GM21423 (cell line): ENCODE results near the gene CPHXL2.

Source experiments
- ATAC-seq: cut with Tn5 transposase; IDR thresholded peaks from one replicate; pipeline ENCODE4 v1.9.1; 2021; ENCODE audit warnings: mild to moderate bottlenecking, moderate library complexity; ENCODE audit not compliant: unreplicated experiment

The CPHXL2 gene

DNA sequence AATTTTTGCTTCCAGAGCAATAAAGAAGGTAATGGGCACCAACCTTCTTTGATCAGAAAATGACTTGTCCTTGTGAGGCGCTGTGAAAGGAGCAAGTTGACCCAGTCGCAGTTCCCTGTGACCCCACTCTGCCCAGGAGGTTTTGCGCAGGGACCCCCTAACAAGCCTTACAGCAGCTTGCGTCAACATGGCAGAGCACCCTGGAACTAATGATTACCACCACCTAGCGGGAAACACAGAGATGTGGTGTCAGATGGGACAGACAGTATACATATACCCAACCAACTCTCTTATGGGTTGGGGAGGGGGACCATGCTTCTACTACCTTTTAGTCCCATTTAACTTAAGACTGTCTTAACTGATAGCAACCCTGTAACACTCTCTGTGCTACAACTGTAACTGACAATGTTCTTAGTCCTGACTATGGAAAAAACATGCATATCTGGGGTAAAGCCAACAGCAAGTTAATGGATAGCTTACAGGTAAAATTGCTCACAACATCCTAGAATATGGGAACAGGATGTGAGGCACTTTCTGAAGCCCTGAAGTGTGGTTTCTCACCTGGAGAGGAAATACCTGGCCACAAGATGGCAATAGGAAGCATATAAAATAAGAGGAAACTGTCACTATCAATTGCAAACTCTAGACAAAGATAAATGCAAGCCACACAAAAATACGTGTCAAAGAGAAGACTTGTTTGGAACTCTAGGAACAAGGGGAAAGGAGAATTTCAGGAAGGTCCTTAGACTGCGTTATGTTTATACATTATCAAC lies 32.4 kb downstream of the CPHXL2 start:
- ATAC-seq: no peak

DNA sequence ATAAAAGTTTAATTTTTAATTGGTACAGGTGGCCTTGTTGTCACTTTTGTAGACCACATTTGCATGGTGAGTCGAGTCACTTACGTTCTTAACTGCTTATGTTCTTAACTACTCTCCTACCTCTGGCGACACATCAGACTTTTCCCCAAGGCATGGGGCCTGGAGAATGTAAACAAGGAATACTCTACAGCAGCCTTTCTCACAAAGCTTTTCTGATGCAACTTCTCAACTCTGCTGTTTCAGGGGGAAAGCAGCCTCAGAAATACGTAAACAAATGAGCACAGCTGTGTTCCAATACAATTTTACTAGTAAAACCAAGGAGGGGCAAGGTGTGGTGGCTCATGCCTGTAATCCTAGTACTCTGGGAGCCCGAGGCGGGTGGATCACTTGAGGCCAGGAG lies 36.2 kb downstream of the CPHXL2 start:
- no peak for ATAC-seq

DNA sequence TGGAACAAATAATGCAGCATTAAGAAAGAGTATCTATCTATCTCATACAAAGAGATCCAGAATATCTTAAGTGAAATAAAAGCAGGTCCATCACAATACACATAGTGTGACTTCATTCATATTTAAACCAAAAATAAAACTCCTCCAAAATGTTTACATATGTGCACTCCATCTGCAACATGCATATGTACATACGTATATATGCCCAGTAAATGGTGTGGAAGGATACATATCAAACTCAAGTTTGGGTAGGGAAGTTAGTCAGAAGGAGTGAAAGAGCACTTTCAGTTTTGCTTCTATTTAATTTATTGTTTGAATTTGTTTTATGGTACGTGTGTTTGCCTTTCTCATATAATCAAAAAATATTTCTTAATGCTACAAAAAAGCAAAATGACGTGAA lies 41.8 kb downstream of the CPHXL2 start:
- ATAC-seq: no peak

DNA sequence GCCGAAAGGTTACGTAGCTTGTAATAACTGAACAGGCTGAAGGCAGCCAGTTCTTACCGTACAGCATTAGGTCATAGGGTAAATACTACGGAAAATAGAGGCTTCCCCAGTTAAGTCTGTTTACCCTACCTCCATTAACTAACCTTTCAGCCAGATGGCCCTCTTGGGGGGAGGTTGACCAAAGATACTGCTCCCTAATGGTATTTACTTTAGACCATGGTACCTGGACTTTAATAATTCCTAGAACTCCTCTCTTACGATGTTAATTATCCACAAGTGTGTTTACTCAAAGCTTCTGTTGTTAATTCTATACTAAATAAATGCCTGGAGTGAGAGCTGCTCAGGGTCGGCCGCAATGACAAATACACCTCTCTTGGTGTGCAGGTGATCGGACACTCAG lies 44.0 kb downstream of the CPHXL2 start:
- no peak for ATAC-seq

DNA sequence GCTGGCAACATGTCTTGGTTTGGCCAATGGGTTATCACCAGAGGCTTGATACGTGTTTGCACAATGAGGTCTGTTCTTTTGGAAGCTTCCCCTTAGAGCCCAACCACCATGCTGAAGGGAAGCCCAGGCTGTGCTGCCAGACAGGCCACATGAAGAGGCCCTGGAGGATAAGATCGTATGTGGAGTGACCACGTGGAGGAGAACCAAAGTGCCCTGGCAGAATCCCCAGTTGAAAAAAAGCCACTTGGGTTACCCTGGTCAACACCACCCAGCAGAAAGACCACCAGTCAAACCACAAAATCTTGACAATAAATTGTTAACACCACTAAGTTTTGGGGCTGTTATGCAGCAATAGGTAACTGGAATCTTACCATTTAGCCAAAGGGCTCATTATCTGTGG lies 46.8 kb downstream of the CPHXL2 start:
- no peak for ATAC-seq

DNA sequence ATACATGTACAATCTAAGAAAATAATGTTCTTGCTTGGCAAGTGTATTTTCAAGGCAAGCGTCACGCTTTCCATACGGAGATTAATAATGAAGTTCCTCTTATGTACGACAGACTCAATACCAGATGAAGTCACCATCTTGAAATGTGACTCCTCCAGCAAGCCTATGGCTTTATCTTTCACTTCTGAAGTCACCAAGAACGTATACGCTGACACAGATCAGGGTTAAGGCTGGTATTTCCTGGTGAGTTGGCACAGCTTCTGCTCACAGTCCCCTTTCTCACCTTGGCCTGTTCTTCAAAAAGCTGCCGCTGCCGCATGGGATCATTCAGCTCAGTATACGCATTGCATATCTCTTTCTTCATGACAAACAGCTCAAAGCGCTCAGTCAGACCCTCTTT lies 47.7 kb downstream of the CPHXL2 start:
- ATAC-seq: no peak

DNA sequence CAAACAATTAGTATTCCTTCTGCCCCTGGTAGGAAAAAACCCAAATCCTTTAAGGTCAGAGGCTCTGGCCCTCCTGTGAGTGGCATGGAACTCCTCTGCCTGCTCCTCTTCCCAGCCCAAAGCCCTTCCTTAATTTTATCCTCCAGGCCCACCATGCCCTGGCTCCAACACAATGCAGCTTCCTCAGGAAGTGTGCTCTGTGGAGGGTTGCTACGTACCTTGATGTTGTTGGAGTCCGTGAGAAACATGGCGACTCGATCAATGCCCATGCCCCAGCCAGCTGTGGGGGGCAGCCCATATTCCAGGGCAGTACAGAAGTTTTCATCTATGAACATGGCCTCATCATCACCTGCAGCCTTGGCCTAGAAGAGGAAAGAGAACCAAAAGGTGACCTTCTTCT lies 48.5 kb downstream of the CPHXL2 start:
- ATAC-seq: no peak

DNA sequence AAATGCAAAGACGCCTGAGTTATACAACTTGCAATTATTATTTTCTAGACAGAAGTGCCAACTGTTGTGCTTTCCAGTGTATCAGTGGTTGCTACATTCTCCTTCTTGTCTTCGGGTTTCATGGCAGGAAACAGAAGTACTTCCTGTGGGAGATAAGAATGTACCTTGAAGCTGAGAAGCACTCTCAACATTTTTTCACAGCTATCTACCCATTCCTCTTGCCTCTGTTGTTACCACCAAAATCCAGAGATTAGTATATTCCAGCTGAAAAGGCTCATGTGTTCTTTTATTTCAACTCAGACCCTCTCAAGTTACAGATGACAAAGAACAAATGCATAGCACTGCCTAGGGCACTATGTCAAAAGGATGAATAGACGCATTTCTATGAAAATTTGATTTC lies 49.0 kb downstream of the CPHXL2 start:
- ATAC-seq: no peak

DNA sequence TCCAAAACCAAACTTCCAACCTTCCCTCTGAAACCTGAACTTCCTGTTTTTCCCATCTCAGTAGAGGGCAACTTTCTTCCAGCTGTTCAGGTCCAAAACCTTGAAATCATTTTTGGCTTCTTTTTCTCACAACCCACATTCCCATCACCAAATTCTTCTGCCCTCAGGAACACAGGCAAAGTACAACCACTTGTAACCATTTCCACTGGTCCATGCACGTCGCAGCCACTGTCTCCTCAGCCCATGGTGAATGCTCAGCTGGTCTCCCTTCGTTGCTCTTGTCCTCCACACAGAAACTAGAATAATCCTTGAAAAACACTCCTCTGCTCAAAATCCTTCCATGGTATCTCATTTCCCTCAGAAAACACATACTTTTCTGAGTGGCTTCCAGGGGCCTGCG lies 50.0 kb downstream of the CPHXL2 start:
- no peak for ATAC-seq

DNA sequence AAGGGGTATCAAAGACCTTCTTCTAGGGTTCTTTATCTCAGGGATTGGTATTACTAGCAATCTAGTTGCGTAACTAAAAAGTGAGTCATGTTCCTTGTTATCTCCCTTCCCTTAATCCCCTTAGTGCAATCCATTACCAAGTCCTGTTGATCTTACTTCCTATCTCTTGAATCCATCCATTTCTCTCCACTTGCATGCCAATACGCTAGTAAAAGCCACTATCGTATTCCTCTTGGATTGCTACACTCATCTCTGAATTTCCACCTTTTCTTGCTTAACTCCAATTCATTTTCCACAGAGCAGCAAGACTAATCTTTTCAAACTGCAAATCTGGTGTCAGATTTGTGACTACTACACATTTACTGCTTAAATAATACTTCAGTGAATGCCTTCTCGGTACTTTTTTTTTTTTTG lies 51.9 kb downstream of the CPHXL2 start:
- no peak for ATAC-seq

DNA sequence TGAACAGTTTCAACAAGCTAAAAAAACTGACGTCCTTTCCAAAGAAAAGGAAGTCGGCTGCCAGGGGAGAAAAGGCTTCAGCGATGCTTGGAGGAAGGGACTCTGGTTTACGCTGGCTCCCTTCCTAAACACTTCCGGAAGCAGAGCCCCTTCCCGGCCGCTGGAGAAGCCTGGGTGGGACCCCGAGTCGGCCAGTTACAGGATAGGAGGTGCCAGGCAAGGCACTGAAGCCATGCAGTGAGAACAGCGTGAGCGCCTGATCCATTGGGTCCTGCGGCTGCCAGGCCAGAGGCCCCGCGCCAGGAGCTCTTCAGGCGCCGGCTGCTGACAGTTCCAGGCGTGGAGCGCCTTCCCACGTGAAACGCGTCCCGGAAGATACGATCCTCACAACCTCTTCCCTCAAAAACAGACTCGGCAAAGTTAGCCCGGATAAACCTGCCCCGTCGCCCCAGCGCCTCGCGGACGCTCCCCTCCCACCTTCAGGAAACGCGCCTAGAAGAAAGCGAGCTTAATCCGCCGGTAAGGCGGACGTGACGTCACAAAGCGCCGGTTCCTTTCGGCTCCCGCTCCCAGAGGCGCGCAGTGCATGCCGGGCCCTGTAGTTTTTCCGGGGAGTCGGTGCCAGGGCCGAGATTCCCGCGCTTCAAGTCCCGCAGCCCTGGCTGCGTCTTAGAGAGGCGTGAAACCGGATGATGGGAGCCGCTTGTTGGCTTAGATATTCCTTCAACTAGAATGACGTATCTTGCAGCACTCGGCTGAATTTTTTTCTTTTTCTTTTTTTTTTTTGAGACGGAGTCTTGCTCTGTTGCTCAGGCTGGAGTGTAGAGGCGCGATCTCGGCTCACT lies 53.8 kb downstream of the CPHXL2 start, which contains the start of gene ADAT1:
Gene ADAT1 (minus strand): TSS at position 521 of the 845 bp plus-strand sequence. CDS start 2,482 bp downstream, outside the sequence.
- ATAC-seq: peak; percentile 95

DNA sequence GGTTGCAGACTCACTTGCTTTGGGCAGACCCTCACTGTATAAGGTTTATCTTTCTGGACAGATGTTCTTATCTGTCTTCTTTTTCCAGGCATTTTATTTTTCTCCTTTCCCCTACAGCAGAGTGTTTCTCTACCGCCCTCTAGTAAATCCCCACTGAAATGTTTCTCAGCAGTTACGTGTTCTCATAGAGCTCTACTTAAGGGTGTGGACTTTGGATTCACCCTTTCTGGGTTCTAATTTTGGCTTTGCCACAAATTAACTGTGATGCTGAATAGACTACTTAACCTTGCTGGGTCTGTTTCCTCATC lies 55.7 kb downstream of the CPHXL2 start:
- ATAC-seq: no peak

DNA sequence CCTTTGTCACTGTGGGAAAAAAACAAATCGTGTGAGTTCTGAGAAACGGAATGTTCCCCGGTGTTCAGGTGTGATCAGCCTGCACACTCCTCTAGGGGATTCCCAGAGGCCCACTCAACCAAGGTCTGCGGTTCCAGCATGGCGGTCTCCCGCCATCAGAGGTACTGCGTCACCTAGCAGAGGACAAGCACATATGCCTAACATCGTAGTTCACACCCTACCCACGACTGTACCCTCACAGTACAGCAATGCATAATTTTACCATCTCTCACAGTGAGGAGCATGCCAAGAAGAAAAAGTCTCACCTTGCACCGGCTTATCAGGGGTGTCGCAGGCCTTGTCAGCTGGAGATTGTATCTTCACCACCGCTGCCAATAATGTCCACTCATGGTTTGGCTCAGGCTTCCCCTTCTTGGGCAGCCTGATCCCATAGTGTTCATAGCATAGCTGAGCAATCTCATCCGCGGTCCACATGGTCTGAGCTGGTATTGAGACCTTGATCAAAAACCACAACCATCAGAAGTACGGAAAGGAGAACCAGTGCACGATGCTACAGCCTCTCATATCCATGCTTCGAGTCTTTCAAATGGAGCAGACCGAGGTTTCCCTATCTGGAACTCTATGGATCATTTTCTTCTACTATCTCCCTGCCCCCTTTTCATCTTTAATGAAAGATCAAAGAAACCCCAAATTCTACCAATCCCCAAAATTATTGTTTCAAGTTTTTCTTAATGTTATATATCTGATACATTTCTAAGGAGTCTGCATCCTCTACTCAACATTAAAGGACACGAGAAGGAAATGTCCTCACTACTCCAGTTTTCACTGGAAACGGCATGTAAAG lies 56.3 kb downstream of the CPHXL2 start:
- ATAC-seq: no peak

DNA sequence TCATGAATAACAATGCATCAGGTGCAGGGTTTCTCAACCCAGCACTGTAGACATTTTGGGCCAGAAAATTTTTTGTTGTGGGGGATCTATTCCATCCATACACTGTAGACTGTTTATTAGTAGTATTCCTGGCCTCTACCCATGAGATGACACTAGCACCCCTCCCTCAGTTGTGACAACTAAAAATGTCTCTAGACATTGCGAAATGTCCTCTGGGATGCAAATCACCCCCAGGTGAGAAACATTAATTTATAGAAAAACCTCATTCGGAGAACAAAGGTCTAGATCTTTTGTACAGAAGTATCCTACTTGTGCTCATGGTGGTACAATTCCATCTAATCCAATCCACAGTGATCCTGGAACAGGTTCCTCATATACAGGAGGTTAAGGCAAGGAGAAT lies 58.0 kb downstream of the CPHXL2 start:
- no peak for ATAC-seq

DNA sequence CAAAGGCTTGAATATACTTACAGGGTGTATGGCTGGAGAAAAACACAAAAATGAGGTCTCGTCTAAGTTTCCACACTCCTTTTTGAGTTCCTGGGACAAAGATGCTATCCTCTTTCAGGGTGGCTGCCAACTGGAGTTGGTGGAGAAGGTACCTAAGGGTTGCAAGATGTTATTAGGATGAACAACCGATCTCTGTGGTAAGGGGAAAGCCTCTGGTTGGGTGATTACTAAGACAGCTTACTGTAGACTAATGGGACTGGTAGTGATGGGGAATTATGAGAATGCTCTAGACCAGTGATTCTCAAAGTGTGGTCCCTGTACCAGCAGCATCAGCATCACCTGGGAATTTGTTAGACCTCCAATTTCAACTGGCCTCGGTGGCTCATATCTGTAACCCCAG lies 59.7 kb downstream of the CPHXL2 start:
- ATAC-seq: no peak

DNA sequence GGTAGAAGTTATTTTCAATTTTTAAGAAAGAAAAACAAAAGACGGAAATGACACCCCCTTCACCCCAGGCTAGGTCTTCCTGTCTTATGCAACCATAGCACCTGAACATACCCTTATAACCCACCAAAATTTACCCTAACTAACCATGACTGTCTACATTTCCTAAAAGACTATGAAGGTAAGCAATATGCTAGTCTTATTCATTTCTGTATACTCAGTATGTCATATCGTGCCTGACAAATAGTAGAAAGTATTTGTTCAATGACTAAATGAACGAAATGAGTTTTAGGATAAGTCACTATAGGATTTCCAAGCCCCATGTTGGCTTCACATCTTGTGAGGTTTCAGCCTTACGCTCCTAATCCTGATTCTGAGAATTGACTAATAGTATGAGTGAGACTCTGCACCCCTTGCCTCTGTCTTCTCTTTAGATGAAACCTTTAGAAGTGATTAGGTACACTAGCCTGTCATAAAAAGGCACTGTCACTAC lies 60.2 kb downstream of the CPHXL2 start:
- no peak for ATAC-seq

DNA sequence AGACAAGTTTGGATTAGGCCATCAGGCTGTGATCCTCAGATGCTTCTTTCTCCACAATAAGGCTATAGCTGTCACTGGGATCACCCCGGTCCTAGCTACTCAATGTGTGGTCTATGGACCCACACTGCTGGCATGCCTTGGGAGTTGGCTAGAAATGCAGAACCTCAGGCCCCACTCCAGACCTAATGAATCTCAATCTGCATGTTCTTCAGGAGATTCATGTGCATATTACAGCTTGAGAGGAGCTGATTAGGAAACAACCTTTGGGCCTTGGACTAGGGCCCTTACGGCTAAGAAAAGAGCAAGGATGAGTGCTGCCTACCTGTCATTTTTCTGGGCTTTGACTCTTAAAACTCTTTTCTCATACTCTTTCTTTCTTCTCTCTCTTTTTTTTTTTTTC lies 61.2 kb downstream of the CPHXL2 start:
- no peak for ATAC-seq

DNA sequence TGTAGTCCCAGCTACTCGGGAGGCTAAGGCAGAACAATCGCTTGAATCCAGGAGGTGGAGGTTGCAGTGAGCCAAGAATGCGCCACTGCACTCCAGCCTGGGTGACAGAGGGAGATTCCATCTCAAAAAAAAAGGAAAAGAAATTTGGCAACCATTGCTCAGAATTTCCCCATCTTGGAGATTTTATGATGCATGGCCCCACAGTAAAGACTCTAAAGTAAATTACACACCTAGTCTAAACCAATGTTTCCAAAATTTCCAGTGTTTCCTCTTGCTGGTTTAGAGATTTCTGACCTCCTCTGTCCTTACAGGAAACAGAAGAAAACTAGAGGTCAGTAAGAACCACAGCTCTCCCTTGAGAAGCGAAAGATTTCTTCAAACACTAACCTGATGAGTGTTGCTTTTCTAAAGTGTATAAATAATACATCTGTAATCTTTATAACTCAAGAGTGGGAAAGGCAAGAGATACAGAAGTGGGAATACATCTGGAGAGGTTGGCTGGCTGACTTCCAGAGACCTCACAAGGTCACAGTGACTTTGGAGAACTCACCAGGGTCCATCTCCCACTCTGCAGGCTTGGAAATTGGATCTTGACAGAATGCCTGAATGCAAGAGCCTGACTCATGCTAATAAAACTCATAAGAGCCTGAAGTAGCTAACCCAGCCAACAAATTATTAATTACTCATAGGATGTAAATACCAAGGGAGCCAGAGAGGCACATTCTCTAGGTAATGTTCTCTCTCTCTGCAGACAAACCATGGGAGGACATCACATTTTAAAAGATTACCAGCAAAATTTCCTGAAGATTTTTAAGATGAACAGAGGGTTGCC lies 62.5 kb downstream of the CPHXL2 start:
- ATAC-seq: no peak
